ENCODE results near the gene NXNL1.
A peak's percentile ranks its signal among the peaks of the same experiment; 100 is the strongest.
"Not testable (repeated sequence)": the region's sequence is repeated elsewhere in the genome, so short reads cannot be mapped to it uniquely, and the experiment has no call there.

Gene NXNL1

GRCh38 chr19:17486545-17487240 is 26.0 kb upstream of the NXNL1 start:
- DNase-seq: no peak

- no peak for DNase-seq
These were observed 23.9 kb upstream of the NXNL1 start for GRCh38 chr19:17484520-17485185.

- no peak for DNase-seq
These were observed 22.9 kb upstream of the NXNL1 start for GRCh38 chr19:17483605-17484002.

- DNase-seq: no peak
These were observed 22.3 kb upstream of the NXNL1 start for GRCh38 chr19:17482877-17483604.

GRCh38 chr19:17481986-17482385 is 21.3 kb upstream of the NXNL1 start:
- no peak for DNase-seq

- DNase-seq: peak in 33 of 56 donors; percentile 6 to 78 (median 39)
These were observed 18.6 kb upstream of the NXNL1 start for GRCh38 chr19:17479325-17479791.

- DNase-seq: peak; percentile 26 to 94 (median 86)
These were observed 14.9 kb upstream of the NXNL1 start for GRCh38 chr19:17475541-17476115.

GRCh38 chr19:17475011-17475540 is 14.3 kb upstream of the NXNL1 start:
- not testable (repeated sequence) for DNase-seq

- DNase-seq: no peak
These were observed 12.3 kb upstream of the NXNL1 start for GRCh38 chr19:17473041-17473440.

- DNase-seq: no peak
These were observed 10.8 kb upstream of the NXNL1 start for GRCh38 chr19:17471410-17472125.

GRCh38 chr19:17470068-17470841 is 9.5 kb upstream of the NXNL1 start, which contains the start of gene SLC27A1:
SLC27A1 (plus strand) TSS chr19:17470524; CDS start chr19:17470541, 17 bp downstream.
- peak; percentile 82 to 100 (median 99) for DNase-seq

- DNase-seq: peak in 53 of 56 donors; percentile 48 to 99 (median 91)
These were observed 8.8 kb upstream of the NXNL1 start for GRCh38 chr19:17469481-17470067.

GRCh38 chr19:17469092-17469480 is 8.4 kb upstream of the NXNL1 start:
- DNase-seq: peak in 1 of 56 donors; percentile 24

- DNase-seq: peak in 48 of 56 donors; percentile 5 to 76 (median 46)
These were observed 7.8 kb upstream of the NXNL1 start for GRCh38 chr19:17468302-17469091.

GRCh38 chr19:17467471-17468301 is 7.0 kb upstream of the NXNL1 start:
- no peak for DNase-seq

GRCh38 chr19:17466487-17466850 is 5.7 kb upstream of the NXNL1 start:
- no peak for DNase-seq

GRCh38 chr19:17458970-17459369 is 1.8 kb downstream of the NXNL1 start:
- no peak for DNase-seq

- DNase-seq: no peak
These were observed 3.1 kb downstream of the NXNL1 start for GRCh38 chr19:17457616-17458015.

Data from nucleus accumbens (tissue), 56 donors.